Measurements from ENCODE around the gene OR4D9. TPM values are rescaled to one million over a fixed set of nuclear protein-coding genes. Genes with fewer than 3 reads are reported as not detected.

Gene OR4D9
- total RNA-seq, 2 experiments from 2014 or later, result not detected

DNA sequence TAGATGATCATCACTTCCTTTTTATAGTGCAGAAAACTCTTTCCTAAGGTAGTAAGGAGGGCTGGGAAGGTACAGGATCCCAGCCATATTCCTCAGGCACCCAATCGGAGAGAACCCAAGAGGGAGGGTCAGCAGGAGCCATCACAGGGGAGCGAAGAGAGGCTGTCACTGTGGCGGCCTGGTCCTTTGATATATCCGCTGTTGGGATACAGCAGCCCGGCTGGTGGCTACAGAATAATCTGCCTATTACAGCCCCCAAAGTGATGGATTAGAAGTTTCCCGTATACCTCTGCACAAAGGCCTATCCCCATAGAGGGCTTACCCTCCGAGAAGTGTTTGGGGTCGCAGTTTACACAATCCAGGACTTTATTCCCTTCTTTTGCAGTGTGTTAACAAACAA, 48.5 kb downstream of the OR4D9 start:
- POLR2A ChIA-PET, result interaction anchor here (1.0 to 5.0 kb wide), 3 partner anchors 10 to 103 kb away, joined by 3 to 29 read pairs (median 7); partner anchors contain the start of gene OSBP
- peaks cover 3% of the 10 kb centered on the region for H3K36me3 Mint-ChIP-seq (ENCODE audit: low read depth)
- H3K4me1 Mint-ChIP-seq (ENCODE audit: low read depth), result peaks cover 39% of the 10 kb centered on the region
- TF ChIP-seq CTCF (IDR thresholded peaks at IDR 0.05), result no peak
- DNase-seq (peak; percentile 12), ATAC-seq (no peak)
- H3K27ac Mint-ChIP-seq, result peak overlapping the region; percentile 95
- intact Hi-C loops (cut with micrococcal nuclease), result no loop called here
- peak overlapping the region; percentile 90 for H3K4me3 Mint-ChIP-seq
- CTCF ChIA-PET, result interaction anchor here (1.2 to 2.2 kb wide), 5 partner anchors 8 to 110 kb away, joined by 3 to 7 read pairs (median 5); no protein-coding TSS in a partner anchor
- H3K27me3 Mint-ChIP-seq, result peaks cover 2% of the 10 kb centered on the region
- H3K9me3 Mint-ChIP-seq, result no peaks in the 10 kb centered on the region

DNA sequence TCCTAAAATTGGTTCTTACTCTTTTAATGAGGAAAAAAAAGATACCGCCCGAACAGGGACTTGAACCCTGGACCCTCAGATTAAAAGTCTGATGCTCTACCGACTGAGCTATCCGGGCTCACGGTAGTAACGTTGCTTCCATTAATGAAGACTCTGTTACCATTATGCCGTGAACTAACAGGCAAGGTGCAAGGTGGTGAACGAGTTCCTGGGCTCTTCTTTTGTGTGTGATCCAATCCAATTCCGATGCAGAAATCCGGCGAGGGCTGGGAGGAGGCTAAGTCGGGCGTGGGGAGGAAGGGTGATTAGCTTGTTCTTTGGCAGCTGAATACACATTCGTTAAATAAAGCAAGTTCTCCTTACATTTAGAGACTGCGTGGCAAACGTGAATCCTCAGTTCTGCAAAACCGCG, 49.0 kb downstream of the OR4D9 start:
- Mint-ChIP-seq H3K27ac (peak overlapping the region; percentile 95), H3K4me3 (peak overlapping the region; percentile 90), H3K27me3 (peaks cover 2% of the 10 kb centered on the region), H3K4me1 (ENCODE audit: low read depth) (peaks cover 39% of the 10 kb centered on the region), H3K36me3 (ENCODE audit: low read depth) (peaks cover 3% of the 10 kb centered on the region), H3K9me3 (no peaks in the 10 kb centered on the region)
- CTCF ChIA-PET, result interaction anchor here (1.2 to 2.2 kb wide), 5 partner anchors 9 to 109 kb away, joined by 3 to 7 read pairs (median 5); no protein-coding TSS in a partner anchor
- POLR2A ChIA-PET, result interaction anchor here (1.0 to 5.0 kb wide), 4 partner anchors 10 to 109 kb away, joined by 3 to 29 read pairs (median 5); partner anchors contain the start of genes OSBP and PATL1
- intact Hi-C loops (cut with micrococcal nuclease), result no loop called here
- TF ChIP-seq CTCF (IDR thresholded peaks at IDR 0.05), result no peak
- peak; percentile 85 for DNase-seq
- peak; percentile 28 for ATAC-seq

- H3K9me3 Mint-ChIP-seq, result no peaks in the 10 kb centered on the region
- H3K27me3 Mint-ChIP-seq, result peaks cover 2% of the 10 kb centered on the region
- peaks cover 3% of the 10 kb centered on the region for H3K36me3 Mint-ChIP-seq (ENCODE audit: low read depth)
- ATAC-seq (peak; percentile 55), DNase-seq (peak; percentile 92)
- peak overlapping the region; percentile 90 for H3K4me3 Mint-ChIP-seq
- intact Hi-C loops (cut with micrococcal nuclease), result no loop called here
- ChIA-PET CTCF (interaction anchor here (1.2 to 2.2 kb wide), 5 partner anchors 9 to 109 kb away, joined by 3 to 7 read pairs (median 5); no protein-coding TSS in a partner anchor), POLR2A (interaction anchor here (1.0 to 5.0 kb wide), 5 partner anchors 11 to 108 kb away, joined by 3 to 29 read pairs (median 3); partner anchors contain the start of genes OSBP and PATL1)
- peaks cover 35% of the 10 kb centered on the region for H3K4me1 Mint-ChIP-seq (ENCODE audit: low read depth)
- TF ChIP-seq CTCF (IDR thresholded peaks at IDR 0.05), result no peak
- H3K27ac Mint-ChIP-seq, result peak overlapping the region; percentile 95
Observed at GRCh38 chr11:59560702-59561473, 49.5 kb downstream of the OR4D9 start.

GRCh38 chr11:59562292-59562691, 51.0 kb downstream of the OR4D9 start:
- Mint-ChIP-seq H3K27me3 (peaks cover 2% of the 10 kb centered on the region), H3K27ac (peak overlapping the region; percentile 52), H3K36me3 (ENCODE audit: low read depth) (peaks cover 3% of the 10 kb centered on the region), H3K4me3 (no peak overlapping the region), H3K4me1 (ENCODE audit: low read depth) (peaks cover 30% of the 10 kb centered on the region), H3K9me3 (no peaks in the 10 kb centered on the region)
- no peak for TF ChIP-seq CTCF (IDR thresholded peaks at IDR 0.05)
- ChIA-PET POLR2A (interaction anchor here (5.0 kb wide), 1 partner anchor 12 kb away, joined by 29 read pairs; no protein-coding TSS in a partner anchor), CTCF (no interaction called here)
- ATAC-seq (no peak), DNase-seq (no peak)
- intact Hi-C loops (cut with micrococcal nuclease), result no loop called here

Other genes with a start within 250 kb of the OR4D9 start
- gene OR5AN1, start 152.6 kb upstream of the OR4D9 start, total RNA-seq, result not detected
- gene OR5A2, start 85.1 kb upstream of the OR4D9 start, total RNA-seq, result not detected
- gene OR5A1, start 75.1 kb upstream of the OR4D9 start, total RNA-seq, result not detected
- not detected for gene OR4D6, start 54.6 kb upstream of the OR4D9 start, total RNA-seq
- not detected for gene OR4D10, start 38.2 kb upstream of the OR4D9 start, total RNA-seq
- gene OR4D11, start 8.0 kb upstream of the OR4D9 start, total RNA-seq, result not detected
- gene OSBP, start 104.2 kb downstream of the OR4D9 start, total RNA-seq, result 10 to 100 TPM; 38.1 to 41.0 TPM
- gene PATL1, start 157.5 kb downstream of the OR4D9 start, total RNA-seq, result 10 to 100 TPM; 59.5 to 60.6 TPM
- not detected for gene OR10V1, start 202.3 kb downstream of the OR4D9 start, total RNA-seq
- 1 to 10 TPM; 8.3 to 9.5 TPM for gene STX3, start 243.8 kb downstream of the OR4D9 start, total RNA-seq